HL-60 (cell line): Measurements from ENCODE around the gene RGMB.

ENCODE experiments used
- DNase-seq, 2 experiments: peaks; one replicate each; pipeline ENCODE4 v3.0.0-alpha.2; 2010 to 2020; ENCODE audit warnings: low read depth in 1 of 2, low spot score in 1 of 2
- H3K27ac ChIP-seq: fragments of 250-450 bp; sonication (Bioruptor Pico); replicated peaks from 2 replicates; pipeline ENCODE4 v1.5.1; 2020; ENCODE audit warnings: mild to moderate bottlenecking, moderate library complexity
- H3K27me3 ChIP-seq: fragments of 250-450 bp; sonication (Bioruptor Pico); 2 replicates; pipeline ENCODE4 v1.5.1; 2021; ENCODE audit warnings: mild to moderate bottlenecking, moderate library complexity; ENCODE audit not compliant: insufficient read depth, poor library complexity, severe bottlenecking
- H3K4me3 ChIP-seq: replicated peaks from 2 replicates; pipeline ENCODE4 v1.5.1; 2011; ENCODE audit warnings: mild to moderate bottlenecking, control low read depth, low read length; ENCODE audit not compliant: insufficient read depth
- GABPA ChIP-seq: IDR thresholded peaks from 2 replicates; pipeline ENCODE4 v1.6.1; 2012; ENCODE audit warnings: low read depth
- POLR2AphosphoS5 ChIP-seq: IDR thresholded peaks from 2 replicates; pipeline ENCODE4 v1.6.1; 2012; ENCODE audit warnings: low read depth
- SPI1 ChIP-seq: IDR thresholded peaks from 2 replicates; pipeline ENCODE4 v1.6.1; 2012; ENCODE audit warnings: low read depth, mild to moderate bottlenecking, borderline replicate concordance
- TF ChIP-seq, protein P1 (sequence below): IDR thresholded peaks from one replicate; pipeline ENCODE4 v1.5.1; 2011; ENCODE audit warnings: low read length, control low read depth, inconsistent platforms; ENCODE audit not compliant: insufficient read depth
- TF ChIP-seq, protein P2 (sequence below): IDR thresholded peaks from 2 replicates; pipeline ENCODE4 v1.6.1; 2012; ENCODE audit warnings: low read depth; ENCODE audit not compliant: insufficient replicate concordance

RGMB gene

DNA sequence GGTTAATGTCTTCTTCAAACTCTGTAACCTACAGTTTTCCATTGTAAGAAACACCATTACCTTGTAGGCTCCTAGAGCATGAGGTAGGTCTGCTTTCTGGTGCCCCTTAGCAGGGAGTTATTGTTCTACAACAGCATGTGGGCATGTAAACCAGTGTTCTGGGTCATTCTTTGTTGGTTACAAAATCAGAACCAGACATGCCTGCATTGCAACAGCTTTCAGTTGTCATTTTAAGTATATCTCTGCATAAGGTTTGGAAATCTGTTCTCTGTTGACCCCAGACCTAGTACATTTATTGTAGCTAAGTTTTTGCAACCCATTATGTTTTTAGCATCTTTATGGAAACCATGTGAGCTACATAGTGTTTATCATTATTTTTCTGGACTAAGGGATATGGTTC lies 10.9 kb downstream of the RGMB start:
- Histone ChIP-seq H3K27ac (no peak overlapping the region), H3K4me3 (no peak overlapping the region), H3K27me3 (no peaks in the 10 kb centered on the region)
- TF ChIP-seq POLR2AphosphoS5 (no peak), GABPA (no peak), SPI1 (no peak)
- TF ChIP-seq, protein P1, sequence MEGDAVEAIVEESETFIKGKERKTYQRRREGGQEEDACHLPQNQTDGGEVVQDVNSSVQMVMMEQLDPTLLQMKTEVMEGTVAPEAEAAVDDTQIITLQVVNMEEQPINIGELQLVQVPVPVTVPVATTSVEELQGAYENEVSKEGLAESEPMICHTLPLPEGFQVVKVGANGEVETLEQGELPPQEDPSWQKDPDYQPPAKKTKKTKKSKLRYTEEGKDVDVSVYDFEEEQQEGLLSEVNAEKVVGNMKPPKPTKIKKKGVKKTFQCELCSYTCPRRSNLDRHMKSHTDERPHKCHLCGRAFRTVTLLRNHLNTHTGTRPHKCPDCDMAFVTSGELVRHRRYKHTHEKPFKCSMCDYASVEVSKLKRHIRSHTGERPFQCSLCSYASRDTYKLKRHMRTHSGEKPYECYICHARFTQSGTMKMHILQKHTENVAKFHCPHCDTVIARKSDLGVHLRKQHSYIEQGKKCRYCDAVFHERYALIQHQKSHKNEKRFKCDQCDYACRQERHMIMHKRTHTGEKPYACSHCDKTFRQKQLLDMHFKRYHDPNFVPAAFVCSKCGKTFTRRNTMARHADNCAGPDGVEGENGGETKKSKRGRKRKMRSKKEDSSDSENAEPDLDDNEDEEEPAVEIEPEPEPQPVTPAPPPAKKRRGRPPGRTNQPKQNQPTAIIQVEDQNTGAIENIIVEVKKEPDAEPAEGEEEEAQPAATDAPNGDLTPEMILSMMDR, result no peak
- TF ChIP-seq, protein P2, sequence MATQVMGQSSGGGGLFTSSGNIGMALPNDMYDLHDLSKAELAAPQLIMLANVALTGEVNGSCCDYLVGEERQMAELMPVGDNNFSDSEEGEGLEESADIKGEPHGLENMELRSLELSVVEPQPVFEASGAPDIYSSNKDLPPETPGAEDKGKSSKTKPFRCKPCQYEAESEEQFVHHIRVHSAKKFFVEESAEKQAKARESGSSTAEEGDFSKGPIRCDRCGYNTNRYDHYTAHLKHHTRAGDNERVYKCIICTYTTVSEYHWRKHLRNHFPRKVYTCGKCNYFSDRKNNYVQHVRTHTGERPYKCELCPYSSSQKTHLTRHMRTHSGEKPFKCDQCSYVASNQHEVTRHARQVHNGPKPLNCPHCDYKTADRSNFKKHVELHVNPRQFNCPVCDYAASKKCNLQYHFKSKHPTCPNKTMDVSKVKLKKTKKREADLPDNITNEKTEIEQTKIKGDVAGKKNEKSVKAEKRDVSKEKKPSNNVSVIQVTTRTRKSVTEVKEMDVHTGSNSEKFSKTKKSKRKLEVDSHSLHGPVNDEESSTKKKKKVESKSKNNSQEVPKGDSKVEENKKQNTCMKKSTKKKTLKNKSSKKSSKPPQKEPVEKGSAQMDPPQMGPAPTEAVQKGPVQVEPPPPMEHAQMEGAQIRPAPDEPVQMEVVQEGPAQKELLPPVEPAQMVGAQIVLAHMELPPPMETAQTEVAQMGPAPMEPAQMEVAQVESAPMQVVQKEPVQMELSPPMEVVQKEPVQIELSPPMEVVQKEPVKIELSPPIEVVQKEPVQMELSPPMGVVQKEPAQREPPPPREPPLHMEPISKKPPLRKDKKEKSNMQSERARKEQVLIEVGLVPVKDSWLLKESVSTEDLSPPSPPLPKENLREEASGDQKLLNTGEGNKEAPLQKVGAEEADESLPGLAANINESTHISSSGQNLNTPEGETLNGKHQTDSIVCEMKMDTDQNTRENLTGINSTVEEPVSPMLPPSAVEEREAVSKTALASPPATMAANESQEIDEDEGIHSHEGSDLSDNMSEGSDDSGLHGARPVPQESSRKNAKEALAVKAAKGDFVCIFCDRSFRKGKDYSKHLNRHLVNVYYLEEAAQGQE, result no peak
- DNase-seq, result no peak

DNA sequence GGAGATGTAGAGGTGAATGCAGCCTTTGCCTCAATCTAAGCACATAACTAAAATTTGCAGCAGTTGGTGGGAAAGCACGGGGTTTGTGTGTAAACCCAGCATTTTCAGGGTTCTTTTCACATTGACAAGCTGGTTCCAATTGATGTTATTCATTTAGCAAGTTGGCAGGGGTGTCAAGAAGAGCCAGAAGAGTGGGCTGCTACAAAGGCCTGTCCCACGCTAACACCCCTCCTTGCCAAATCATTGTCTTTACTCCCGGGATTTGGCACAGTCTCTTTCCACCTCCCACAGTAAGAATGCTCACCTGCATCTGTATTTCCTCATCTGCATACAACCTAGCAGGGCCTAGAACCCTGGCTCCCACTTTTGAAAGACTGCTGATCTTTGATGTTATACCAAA lies 11.8 kb downstream of the RGMB start:
- TF ChIP-seq GABPA (no peak), SPI1 (no peak), POLR2AphosphoS5 (no peak)
- TF ChIP-seq, protein P1, result no peak
- TF ChIP-seq, protein P2, result no peak
- H3K4me3 ChIP-seq, result no peak overlapping the region
- no peak for DNase-seq
- no peak overlapping the region for H3K27ac ChIP-seq
- H3K27me3 ChIP-seq, result no peaks in the 10 kb centered on the region

GRCh38 chr5:98786191-98786853 lies 12.9 kb downstream of the RGMB start:
- H3K27ac ChIP-seq, result no peak overlapping the region
- no peaks in the 10 kb centered on the region for H3K27me3 ChIP-seq
- DNase-seq, result no peak
- no peak for TF ChIP-seq GABPA
- TF ChIP-seq, protein P1, result no peak
- TF ChIP-seq, protein P2, result no peak
- no peak for TF ChIP-seq SPI1
- TF ChIP-seq POLR2AphosphoS5, result no peak
- no peak overlapping the region for H3K4me3 ChIP-seq
